ENCODE data around the gene GON7.
"Not testable (repeated sequence)": the region's sequence is repeated elsewhere in the genome, so short reads cannot be mapped to it uniquely, and the experiment has no call there.

DNA sequence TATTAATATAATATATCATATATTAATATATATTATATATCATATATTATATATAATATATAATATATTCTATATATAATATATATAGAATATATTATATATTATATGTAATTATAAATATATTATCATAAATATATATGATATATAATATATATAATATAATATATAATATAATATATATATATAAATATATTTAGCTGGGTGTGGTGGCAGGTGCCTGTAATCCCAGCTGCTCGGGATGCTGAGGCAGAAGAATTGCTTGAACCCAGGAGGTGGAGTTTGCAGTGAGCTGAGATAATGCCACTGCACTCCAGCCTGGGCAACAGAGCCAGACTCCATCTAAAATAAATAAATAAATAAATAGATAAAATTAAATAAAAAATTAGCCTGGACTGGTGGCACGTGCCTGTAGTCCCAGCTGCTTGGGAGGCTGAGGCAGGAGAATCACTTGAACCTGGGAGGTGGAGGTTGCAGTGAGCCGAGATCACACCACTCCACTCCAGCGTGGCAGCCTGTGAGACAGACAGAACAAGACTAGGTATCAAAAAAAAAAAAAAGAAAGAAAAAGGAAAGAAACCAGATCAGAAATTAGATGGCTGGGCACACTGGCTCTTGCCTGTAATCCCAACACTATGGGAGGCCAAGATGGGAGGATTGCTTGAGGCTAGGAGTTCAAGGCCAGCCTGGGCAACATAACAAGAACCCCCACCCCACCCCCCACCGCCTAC is 47.1 kb downstream of the GON7 start:
- TF ChIP-seq, protein P1, sequence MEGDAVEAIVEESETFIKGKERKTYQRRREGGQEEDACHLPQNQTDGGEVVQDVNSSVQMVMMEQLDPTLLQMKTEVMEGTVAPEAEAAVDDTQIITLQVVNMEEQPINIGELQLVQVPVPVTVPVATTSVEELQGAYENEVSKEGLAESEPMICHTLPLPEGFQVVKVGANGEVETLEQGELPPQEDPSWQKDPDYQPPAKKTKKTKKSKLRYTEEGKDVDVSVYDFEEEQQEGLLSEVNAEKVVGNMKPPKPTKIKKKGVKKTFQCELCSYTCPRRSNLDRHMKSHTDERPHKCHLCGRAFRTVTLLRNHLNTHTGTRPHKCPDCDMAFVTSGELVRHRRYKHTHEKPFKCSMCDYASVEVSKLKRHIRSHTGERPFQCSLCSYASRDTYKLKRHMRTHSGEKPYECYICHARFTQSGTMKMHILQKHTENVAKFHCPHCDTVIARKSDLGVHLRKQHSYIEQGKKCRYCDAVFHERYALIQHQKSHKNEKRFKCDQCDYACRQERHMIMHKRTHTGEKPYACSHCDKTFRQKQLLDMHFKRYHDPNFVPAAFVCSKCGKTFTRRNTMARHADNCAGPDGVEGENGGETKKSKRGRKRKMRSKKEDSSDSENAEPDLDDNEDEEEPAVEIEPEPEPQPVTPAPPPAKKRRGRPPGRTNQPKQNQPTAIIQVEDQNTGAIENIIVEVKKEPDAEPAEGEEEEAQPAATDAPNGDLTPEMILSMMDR (IDR thresholded peaks at IDR 0.05) = not testable (repeated sequence)
- not testable (repeated sequence) for TF ChIP-seq POLR2A, POLR2AphosphoS5 (IDR thresholded peaks at IDR 0.05)

Measured in suprapubic skin (tissue), 4 donors.